H1 (cell line): ENCODE measurements around the gene CHAD. TPM values are rescaled to one million over a fixed set of nuclear protein-coding genes. Genes with fewer than 3 reads are reported as not detected.

ENCODE experiments used
- CTCF ChIA-PET: fragments of 300-600 bp; sonication (Branson Sonifier 250); formaldehyde crosslinking; loops from one replicate; lab custom pipeline; 2021; ENCODE audit not compliant: partially characterized antibody; lab: Charles Lee
- POLR2A ChIA-PET: fragments of 300-600 bp; sonication (Branson Sonifier 250); formaldehyde crosslinking; loops from one replicate; lab custom pipeline; 2021; ENCODE audit warnings: inconsistent platforms; ENCODE audit not compliant: partially characterized antibody; lab: Charles Lee
- DNase-seq, 2 experiments: peaks; one replicate each; pipeline versions ENCODE4 v3.0.0 to v3.0.0-alpha.2; 2010 to 2022; ENCODE audit warnings: low spot score in 2 of 2, low read depth in 1 of 2, mixed read lengths in 1 of 2
- FAIRE-seq: peaks from 2 replicates; lab custom pipeline; 2011; peaks lifted over from hg19 to GRCh38; lab: Jason Lieb, UNC
- H2AFZ ChIP-seq: 2 replicates; pipeline ENCODE4 v1.8.1; 2012; ENCODE audit warnings: low read length, inconsistent platforms
- H2AK5ac ChIP-seq: 2 replicates; pipeline ENCODE4 v1.6.1; 2013; ENCODE audit warnings: low read depth, low read length
- H2BK120ac ChIP-seq: replicated peaks from 2 replicates; pipeline ENCODE3; 2013; ENCODE audit warnings: low read depth, low read length, inconsistent platforms
- H2BK12ac ChIP-seq: 2 replicates; pipeline ENCODE4 v1.6.1; 2013; ENCODE audit warnings: low read depth, low read length
- H2BK15ac ChIP-seq: 2 replicates; pipeline ENCODE4 v1.6.1; 2013; ENCODE audit warnings: low read length
- H2BK20ac ChIP-seq: 2 replicates; pipeline ENCODE4 v1.6.1; 2013; ENCODE audit warnings: low read length
- H2BK5ac ChIP-seq: 2 replicates; pipeline ENCODE4 v1.6.1; 2013; ENCODE audit warnings: low read depth, low read length
- H3K14ac ChIP-seq: 2 replicates; pipeline ENCODE4 v1.6.1; 2013; ENCODE audit warnings: inconsistent platforms; ENCODE audit not compliant: insufficient read length
- H3K18ac ChIP-seq: 2 replicates; pipeline ENCODE4 v1.6.1; 2013; ENCODE audit warnings: low read length; ENCODE audit errors: extremely low read depth
- H3K23ac ChIP-seq: 2 replicates; pipeline ENCODE4 v1.6.1; 2013; ENCODE audit warnings: inconsistent platforms; ENCODE audit not compliant: insufficient read length
- H3K23me2 ChIP-seq: 2 replicates; pipeline ENCODE4 v1.6.1; 2013; ENCODE audit warnings: low read depth, low read length
- H3K27ac ChIP-seq: 2 replicates; pipeline ENCODE4 v1.6.1; 2011; ENCODE audit warnings: low read depth, low read length, inconsistent platforms
- H3K27me3 ChIP-seq, 4 experiments: replicated peaks in 1 of 4; 1 replicate in 1 of 4; 2 replicates in 3 of 4; pipeline versions ENCODE4 v1.6.1 to v1.8.1; 2011 to 2013; ENCODE audit warnings: low read length in 3 of 4, mild to moderate bottlenecking in 3 of 4, inconsistent platforms in 2 of 4, mixed read lengths in 2 of 4, moderate library complexity in 1 of 4; ENCODE audit not compliant: control insufficient read depth in 3 of 4, insufficient read depth in 3 of 4; ENCODE audit errors: extremely low read depth in 1 of 4
- H3K36me3 ChIP-seq, 4 experiments: 2 replicates each; pipeline versions ENCODE4 v1.6.1 to v1.8.1; 2011 to 2013; ENCODE audit warnings: mild to moderate bottlenecking in 4 of 4, low read length in 3 of 4, moderate library complexity in 2 of 4, control low read depth in 1 of 4, inconsistent platforms in 1 of 4; ENCODE audit not compliant: insufficient read depth in 4 of 4, control insufficient read depth in 2 of 4
- H3K4ac ChIP-seq: replicated peaks from 2 replicates; pipeline ENCODE3; 2013; ENCODE audit warnings: low read length, low read depth, mixed read lengths, inconsistent platforms; ENCODE audit not compliant: insufficient read length
- H3K4me1 ChIP-seq, 4 experiments: replicated peaks in 1 of 4; 1 replicate in 1 of 4; 2 replicates in 3 of 4; pipeline versions ENCODE4 v1.6.1 to v1.8.1; 2011 to 2013; ENCODE audit warnings: low read length in 3 of 4, inconsistent platforms in 2 of 4, mixed read lengths in 1 of 4; ENCODE audit not compliant: insufficient read depth in 4 of 4, control insufficient read depth in 3 of 4
- H3K4me2 ChIP-seq, 2 experiments: 2 replicates each; pipeline versions ENCODE4 v1.6.1 to v1.8.1; 2011 to 2013; ENCODE audit warnings: low read depth in 2 of 2, low read length in 2 of 2, control low read depth in 1 of 2, inconsistent platforms in 1 of 2, mild to moderate bottlenecking in 1 of 2; ENCODE audit not compliant: insufficient read depth in 1 of 2
- H3K4me3 ChIP-seq, 4 experiments: fragments of 200-600, 300-600 bp in 1 of 4; sonication (generic), shearing (Covaris generic), sonication (Bioruptor Twin) in 1 of 4; 2 replicates each; pipeline versions ENCODE4 v1.5.1 to v1.8.1; 2011 to 2016; ENCODE audit warnings: low read length in 4 of 4, low read depth in 3 of 4, control low read depth in 2 of 4, inconsistent platforms in 2 of 4, mild to moderate bottlenecking in 2 of 4, mixed read lengths in 1 of 4, moderate library complexity in 1 of 4; ENCODE audit not compliant: insufficient read depth in 2 of 4; ENCODE audit errors: extremely low read depth in 1 of 4
- H3K56ac ChIP-seq: replicated peaks from 2 replicates; pipeline ENCODE3; 2013; ENCODE audit warnings: low read depth, mild to moderate bottlenecking, mixed read lengths, low read length, inconsistent platforms; ENCODE audit not compliant: insufficient read length
- H3K79me1 ChIP-seq: 2 replicates; pipeline ENCODE4 v1.6.1; 2013; ENCODE audit warnings: low read depth, low read length, control low read depth
- H3K79me2 ChIP-seq, 2 experiments: 2 replicates each; pipeline versions ENCODE4 v1.6.1 to v1.8.1; 2012 to 2013; ENCODE audit warnings: low read length in 2 of 2, mild to moderate bottlenecking in 2 of 2, inconsistent platforms in 1 of 2; ENCODE audit not compliant: insufficient read depth in 2 of 2, control insufficient read depth in 1 of 2
- H3K9ac ChIP-seq, 4 experiments: replicated peaks in 1 of 4; 1 replicate in 1 of 4; 2 replicates in 3 of 4; pipeline versions ENCODE4 v1.6.1 to v1.8.1; 2011 to 2013; ENCODE audit warnings: low read depth in 3 of 4, low read length in 3 of 4, control low read depth in 2 of 4, mild to moderate bottlenecking in 2 of 4, moderate library complexity in 2 of 4, inconsistent platforms in 1 of 4; ENCODE audit errors: extremely low read depth in 1 of 4
- H3K9me3 ChIP-seq, 2 experiments: 2 replicates each; pipeline versions ENCODE4 v1.6.1 to v1.8.1; 2012 to 2013; ENCODE audit warnings: mild to moderate bottlenecking in 2 of 2, moderate library complexity in 2 of 2, control low read depth in 1 of 2, inconsistent platforms in 1 of 2, low read depth in 1 of 2, low read length in 1 of 2, mixed read lengths in 1 of 2; ENCODE audit not compliant: insufficient read depth in 2 of 2
- H4K20me1 ChIP-seq, 2 experiments: replicated peaks in 1 of 2; 2 replicates each; pipeline versions ENCODE3 to v1.8.1; 2011 to 2013; ENCODE audit warnings: inconsistent platforms in 2 of 2, low read length in 2 of 2, mild to moderate bottlenecking in 1 of 2; ENCODE audit not compliant: insufficient read depth in 2 of 2, control insufficient read depth in 1 of 2
- H4K5ac ChIP-seq: 2 replicates; pipeline ENCODE4 v1.6.1; 2013; ENCODE audit warnings: low read length, low read depth, mixed read lengths, inconsistent platforms; ENCODE audit not compliant: insufficient read length
- H4K8ac ChIP-seq: 2 replicates; pipeline ENCODE4 v1.8.0; 2013; ENCODE audit warnings: mild to moderate bottlenecking, moderate library complexity, low read length, inconsistent platforms; ENCODE audit not compliant: insufficient read depth; ENCODE audit errors: extremely low read depth
- H4K91ac ChIP-seq: replicated peaks from 2 replicates; pipeline ENCODE3; 2013; ENCODE audit warnings: low read length, mixed read lengths, inconsistent platforms; ENCODE audit not compliant: insufficient read length
- CTBP2 ChIP-seq: IDR thresholded peaks from 2 replicates; pipeline ENCODE4 v1.7.0; 2011; ENCODE audit warnings: borderline replicate concordance, mild to moderate bottlenecking, moderate library complexity, mixed read lengths, low read length; ENCODE audit not compliant: insufficient read depth, insufficient read length
- EP300 ChIP-seq, 2 experiments: IDR thresholded peaks; 1 replicate in 1 of 2; 2 replicates in 1 of 2; pipeline ENCODE4 v1.6.1; 2011 to 2012; ENCODE audit warnings: low read depth in 2 of 2, low read length in 2 of 2, mild to moderate bottlenecking in 2 of 2, borderline replicate concordance in 1 of 2, inconsistent platforms in 1 of 2, moderate library complexity in 1 of 2
- GABPA ChIP-seq: IDR thresholded peaks from 2 replicates; pipeline ENCODE4 v1.6.1; 2011; ENCODE audit warnings: mild to moderate bottlenecking, low read length, moderate library complexity, borderline replicate concordance; ENCODE audit not compliant: insufficient read depth
- JUN ChIP-seq: IDR thresholded peaks from 2 replicates; pipeline ENCODE4 v1.6.1; 2011; ENCODE audit warnings: low read depth, mild to moderate bottlenecking, improper control_type of control experiment, low read length
- KDM1A ChIP-seq: fragments of 200-600, 300-600 bp; sonication (generic); IDR thresholded peaks from 2 replicates; pipeline ENCODE4 v1.7.1; 2016; ENCODE audit warnings: mild to moderate bottlenecking, low read length, borderline replicate concordance
- RFX5 ChIP-seq: IDR thresholded peaks from 2 replicates; pipeline ENCODE4 v1.6.1; 2011; ENCODE audit warnings: low read depth, low read length, improper control_type of control experiment, borderline replicate concordance
- WGBS, 2 experiments: shearing (Covaris generic) in 1 of 2; methylation state at CpG; one replicate each; pipeline versions ENCODE4 v1.1.6 to v1.1.7; 2013 to 2015; ENCODE audit warnings: low lambda C conversion rate in 2 of 2, mixed read lengths in 2 of 2, inconsistent platforms in 1 of 2, low coverage in 1 of 2, missing lambda C conversion rate in 1 of 2; ENCODE audit not compliant: insufficient replicate concordance in 2 of 2, insufficient coverage in 1 of 2, insufficient read length in 1 of 2; ENCODE audit errors: extremely low coverage in 1 of 2, missing lambda C conversion rate in 1 of 2; 5-methylcytosine and 5-hydroxymethylcytosine counted together
- polyA plus RNA-seq, 7 experiments: library from polyadenylated mRNA; depleted of rRNA in 3 of 7; stranded (reverse) in 5 of 7; unstranded in 2 of 7; fragments of >200 nt in 5 of 7; fragments of 200-250 nt in 2 of 7; gene quantifications; 1 replicate in 5 of 7; 2 replicates in 1 of 7; 4 replicates in 1 of 7; pipeline versions ENCODE4 v1.2.1 to v1.2.3, GENCODE V29; 2011 to 2013; ENCODE audit warnings: missing spikeins in 2 of 7, mixed read lengths in 2 of 7
- total RNA-seq: library from RNA; stranded (reverse); fragmentation: NEBNext Ultra II Directional; extraction: Animal tissue kit (Norgen Biotek cat#: 25700); gene quantifications from 2 replicates; pipeline ENCODE4 v1.2.1, GENCODE V29; 2021
- TF ChIP-seq, protein P1 (sequence below): IDR thresholded peaks from 2 replicates; pipeline ENCODE4 v1.6.1; 2012; ENCODE audit warnings: low read length, inconsistent platforms

Gene CHAD
- total and polyA plus RNA-seq, 2 of the 8 experiments (the other 6 are each of a cell fraction or from before 2014, with no cell fraction given), result 0.03 TPM; not detected in 1

DNA sequence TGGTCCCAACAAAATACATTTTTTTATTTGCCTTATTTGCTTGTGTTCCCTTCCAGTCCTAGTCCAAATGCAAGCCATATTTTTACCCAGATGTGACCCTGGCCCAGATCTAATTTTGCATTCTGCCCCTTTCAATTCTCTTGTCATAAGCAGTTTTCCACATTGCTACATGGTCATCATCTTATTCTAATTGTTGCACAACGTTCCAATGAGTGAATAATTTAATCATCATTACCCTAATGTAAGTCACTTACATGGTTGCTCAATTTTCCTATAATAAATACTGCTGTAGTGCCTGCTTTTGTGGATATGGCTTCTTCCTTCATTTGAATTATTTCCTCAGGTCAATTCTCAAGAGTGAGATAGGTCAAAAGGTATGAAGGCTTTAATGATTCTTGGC is 22.8 kb upstream of the CHAD start:
- H3K9ac ChIP-seq, result no peak overlapping the region
- no peak for FAIRE-seq
- no peak overlapping the region for H4K91ac ChIP-seq
- no peak for DNase-seq
- H3K4me1 ChIP-seq, result peaks cover 0 to 2% (median 0%) of the 10 kb centered on the region in 4 experiments; a peak in 2 of 7 replicates
- H2BK15ac ChIP-seq, result no peak overlapping the region
- no peak overlapping the region for H3K14ac ChIP-seq
- H3K27me3 ChIP-seq, result no peaks in the 10 kb centered on the region
- H4K5ac ChIP-seq, result no peak overlapping the region
- ChIA-PET CTCF (interaction anchor here (1.0 to 2.1 kb wide), 3 partner anchors 10 to 204 kb away, joined by 3 to 7 read pairs (median 5); no protein-coding TSS in a partner anchor), POLR2A (no interaction called here)
- no peak overlapping the region for H2AK5ac ChIP-seq
- no peaks in the 10 kb centered on the region for H4K20me1 ChIP-seq
- no peak overlapping the region for H2BK12ac ChIP-seq
- H4K8ac ChIP-seq, result no peak overlapping the region
- no peaks in the 10 kb centered on the region for H3K79me2 ChIP-seq
- 93% methylated on average over 1 of the region's 1 CpG; no CpG with 5 or more reads in 1 of the 2 experiments for WGBS, 2 experiments
- no peak overlapping the region for H2BK5ac ChIP-seq
- H3K4me3 ChIP-seq, result no peak overlapping the region
- H3K27ac ChIP-seq, result no peak overlapping the region
- H2BK20ac ChIP-seq, result no peak overlapping the region
- H3K79me1 ChIP-seq, result no peaks in the 10 kb centered on the region
- no peaks in the 10 kb centered on the region for H3K23me2 ChIP-seq
- no peak overlapping the region for H3K18ac ChIP-seq
- H2AFZ ChIP-seq, result no peak overlapping the region
- TF ChIP-seq, protein P1, sequence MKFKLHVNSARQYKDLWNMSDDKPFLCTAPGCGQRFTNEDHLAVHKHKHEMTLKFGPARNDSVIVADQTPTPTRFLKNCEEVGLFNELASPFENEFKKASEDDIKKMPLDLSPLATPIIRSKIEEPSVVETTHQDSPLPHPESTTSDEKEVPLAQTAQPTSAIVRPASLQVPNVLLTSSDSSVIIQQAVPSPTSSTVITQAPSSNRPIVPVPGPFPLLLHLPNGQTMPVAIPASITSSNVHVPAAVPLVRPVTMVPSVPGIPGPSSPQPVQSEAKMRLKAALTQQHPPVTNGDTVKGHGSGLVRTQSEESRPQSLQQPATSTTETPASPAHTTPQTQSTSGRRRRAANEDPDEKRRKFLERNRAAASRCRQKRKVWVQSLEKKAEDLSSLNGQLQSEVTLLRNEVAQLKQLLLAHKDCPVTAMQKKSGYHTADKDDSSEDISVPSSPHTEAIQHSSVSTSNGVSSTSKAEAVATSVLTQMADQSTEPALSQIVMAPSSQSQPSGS, result no peak
- no peak for TF ChIP-seq JUN
- no peak for TF ChIP-seq KDM1A
- no peak for TF ChIP-seq CTBP2
- no peak for TF ChIP-seq GABPA
- no peak for TF ChIP-seq RFX5
- no peak for TF ChIP-seq EP300 (IDR thresholded peaks at IDR 0.05; ENCODE audit: borderline replicate concordance in 1 of 2, low read depth in 2 of 2, low read length in 2 of 2)
- no peak overlapping the region for H2BK120ac ChIP-seq
- H3K4ac ChIP-seq, result no peak overlapping the region
- no peak overlapping the region for H3K23ac ChIP-seq
- no peak overlapping the region for H3K4me2 ChIP-seq
- no peak overlapping the region for H3K56ac ChIP-seq
- H3K36me3 ChIP-seq, result no peaks in the 10 kb centered on the region
- H3K9me3 ChIP-seq, result no peaks in the 10 kb centered on the region
